Mesenchymal stem cell (in vitro differentiated cells and primary cell): ENCODE data around the gene EXOC4.

Experiments used
- DNase-seq: peaks from one replicate; pipeline ENCODE4 v3.0.0-alpha.2; 2013
- H2AFZ ChIP-seq: one replicate; pipeline ENCODE4 v1.6.1; 2013; ENCODE audit warnings: low read depth, mild to moderate bottlenecking, control low read depth, inconsistent platforms, low read length, moderate library complexity
- H2AK5ac ChIP-seq: 2 replicates; pipeline ENCODE4 v1.6.1; 2013; ENCODE audit warnings: low read length, moderate library complexity, mild to moderate bottlenecking, inconsistent platforms; ENCODE audit not compliant: severe bottlenecking
- H2BK120ac ChIP-seq: one replicate; pipeline ENCODE4 v1.6.1; 2013; ENCODE audit warnings: low read depth, mild to moderate bottlenecking, inconsistent platforms, low read length, moderate library complexity
- H2BK12ac ChIP-seq, 2 experiments: one replicate each; pipeline ENCODE4 v1.6.1; 2013; ENCODE audit warnings: inconsistent platforms in 2 of 2, low read length in 2 of 2, mild to moderate bottlenecking in 2 of 2, moderate library complexity in 2 of 2, control low read depth in 1 of 2
- H2BK15ac ChIP-seq: one replicate; pipeline ENCODE4 v1.6.1; 2013; ENCODE audit warnings: mild to moderate bottlenecking, low read depth, inconsistent platforms; ENCODE audit not compliant: poor library complexity, severe bottlenecking
- H2BK5ac ChIP-seq: 2 replicates; pipeline ENCODE4 v1.6.1; 2013; ENCODE audit warnings: low read depth, mild to moderate bottlenecking, low read length, control low read depth, inconsistent platforms; ENCODE audit not compliant: poor library complexity, severe bottlenecking
- H3K14ac ChIP-seq, 2 experiments: one replicate each; pipeline ENCODE4 v1.6.1; 2013; ENCODE audit warnings: inconsistent platforms in 2 of 2, low read length in 2 of 2, control low read depth in 1 of 2, mild to moderate bottlenecking in 1 of 2, moderate library complexity in 1 of 2
- H3K18ac ChIP-seq, 2 experiments: one replicate each; pipeline ENCODE4 v1.6.1; 2013; ENCODE audit warnings: inconsistent platforms in 2 of 2, low read length in 2 of 2, control low read depth in 1 of 2, low read depth in 1 of 2, mild to moderate bottlenecking in 1 of 2
- H3K23ac ChIP-seq, 2 experiments: one replicate each; pipeline ENCODE4 v1.6.1; 2013; ENCODE audit warnings: inconsistent platforms in 2 of 2, low read length in 2 of 2, mild to moderate bottlenecking in 2 of 2, moderate library complexity in 2 of 2, control low read depth in 1 of 2
- H3K27ac ChIP-seq: 2 replicates; pipeline ENCODE4 v1.5.1; 2013; ENCODE audit warnings: mild to moderate bottlenecking, moderate library complexity, low read length, control low read depth, inconsistent platforms; ENCODE audit not compliant: poor library complexity, severe bottlenecking
- H3K27me3 ChIP-seq, 2 experiments: 2 replicates each; pipeline versions ENCODE4 v1.6.1 to v1.7.0; 2013; ENCODE audit warnings: low read length in 2 of 2, mild to moderate bottlenecking in 2 of 2, moderate library complexity in 2 of 2, control low read depth in 1 of 2, inconsistent platforms in 1 of 2; ENCODE audit not compliant: control insufficient read depth in 1 of 2, insufficient read depth in 1 of 2
- H3K36me3 ChIP-seq, 2 experiments: 2 replicates each; pipeline versions ENCODE4 v1.6.1 to v1.7.0; 2013; ENCODE audit warnings: low read length in 2 of 2, control low read depth in 1 of 2, inconsistent platforms in 1 of 2, low read depth in 1 of 2, mild to moderate bottlenecking in 1 of 2; ENCODE audit not compliant: insufficient read depth in 2 of 2, control insufficient read depth in 1 of 2
- H3K4ac ChIP-seq, 2 experiments: one replicate each; pipeline ENCODE4 v1.6.1; 2013; ENCODE audit warnings: inconsistent platforms in 2 of 2, low read length in 2 of 2, mild to moderate bottlenecking in 2 of 2, moderate library complexity in 2 of 2, control low read depth in 1 of 2, low read depth in 1 of 2
- H3K4me1 ChIP-seq: 2 replicates; pipeline ENCODE4 v1.6.1; 2013; ENCODE audit warnings: low read depth, low read length, control low read depth; ENCODE audit not compliant: control insufficient read depth, insufficient read depth
- H3K4me2 ChIP-seq: 2 replicates; pipeline ENCODE4 v1.6.1; 2013; ENCODE audit warnings: low read length, mild to moderate bottlenecking, inconsistent platforms; ENCODE audit not compliant: poor library complexity, severe bottlenecking
- H3K4me3 ChIP-seq, 2 experiments: 2 replicates each; pipeline versions ENCODE4 v1.5.1 to v1.7.0; 2013; ENCODE audit warnings: low read length in 2 of 2, mild to moderate bottlenecking in 2 of 2, control low read depth in 1 of 2, low read depth in 1 of 2; ENCODE audit not compliant: insufficient read depth in 1 of 2
- H3K79me1 ChIP-seq: replicated peaks from 2 replicates; pipeline ENCODE4 v1.6.1; 2013; ENCODE audit warnings: mild to moderate bottlenecking, control low read depth, low read length, inconsistent platforms; ENCODE audit not compliant: poor library complexity, severe bottlenecking
- H3K9ac ChIP-seq: 2 replicates; pipeline ENCODE4 v1.7.0; 2013; ENCODE audit warnings: mild to moderate bottlenecking, low read length, moderate library complexity
- H3K9me3 ChIP-seq: 2 replicates; pipeline ENCODE4 v1.7.0; 2013; ENCODE audit warnings: mild to moderate bottlenecking, low read length; ENCODE audit not compliant: control insufficient read depth
- H4K8ac ChIP-seq: one replicate; pipeline ENCODE4 v1.6.1; 2013; ENCODE audit warnings: inconsistent platforms, mild to moderate bottlenecking, low read length, moderate library complexity
- H4K91ac ChIP-seq: one replicate; pipeline ENCODE4 v1.6.1; 2013; ENCODE audit warnings: mild to moderate bottlenecking, low read length, inconsistent platforms
- WGBS: methylation state at CpG from one replicate; pipeline ENCODE4 v1.1.7; 2013; ENCODE audit warnings: mixed read lengths; 5-methylcytosine and 5-hydroxymethylcytosine counted together

The EXOC4 gene

DNA sequence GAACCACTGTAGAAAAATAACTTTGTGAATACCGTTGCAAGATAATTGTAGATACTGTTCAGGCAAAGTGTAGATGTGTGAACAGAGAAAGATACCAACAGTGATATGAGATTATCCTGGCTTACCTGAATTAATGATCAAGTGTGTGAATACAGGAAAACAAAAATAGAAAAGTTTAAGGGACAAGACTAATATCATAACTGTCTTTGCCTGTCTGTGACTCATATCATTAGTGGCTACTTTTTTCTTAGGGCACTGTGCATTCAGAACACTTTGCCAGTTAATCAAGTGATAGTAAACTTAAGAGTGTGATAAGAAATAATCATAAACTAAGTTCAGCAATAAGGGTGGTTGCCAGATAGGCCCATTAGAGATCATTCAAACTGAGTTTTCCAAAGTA, 551.2 kb downstream of the EXOC4 start:
- H2AK5ac ChIP-seq = no peak overlapping the region
- no peak overlapping the region for H3K27ac ChIP-seq
- H4K8ac ChIP-seq = no peak overlapping the region
- H3K4me2 ChIP-seq = no peak overlapping the region
- no peak overlapping the region for H2BK12ac ChIP-seq
- no peaks in the 10 kb centered on the region for H3K9me3 ChIP-seq
- H3K27me3 ChIP-seq = no peaks in the 10 kb centered on the region
- H3K18ac ChIP-seq = no peak overlapping the region
- no peak overlapping the region for H4K91ac ChIP-seq
- WGBS = 97% methylated on average over 1 of the region's 1 CpG
- no peak overlapping the region for H2BK5ac ChIP-seq
- no peaks in the 10 kb centered on the region for H3K4me1 ChIP-seq
- H3K23ac ChIP-seq = no peak overlapping the region
- no peak overlapping the region for H2BK15ac ChIP-seq
- no peak overlapping the region for H3K4me3 ChIP-seq
- H3K36me3 ChIP-seq = no peaks in the 10 kb centered on the region
- DNase-seq = no peak
- H2BK120ac ChIP-seq = no peak overlapping the region
- no peak overlapping the region for H3K4ac ChIP-seq
- no peaks in the 10 kb centered on the region for H3K79me1 ChIP-seq
- no peak overlapping the region for H3K9ac ChIP-seq
- H2AFZ ChIP-seq = no peak overlapping the region
- H3K14ac ChIP-seq = no peak overlapping the region

DNA sequence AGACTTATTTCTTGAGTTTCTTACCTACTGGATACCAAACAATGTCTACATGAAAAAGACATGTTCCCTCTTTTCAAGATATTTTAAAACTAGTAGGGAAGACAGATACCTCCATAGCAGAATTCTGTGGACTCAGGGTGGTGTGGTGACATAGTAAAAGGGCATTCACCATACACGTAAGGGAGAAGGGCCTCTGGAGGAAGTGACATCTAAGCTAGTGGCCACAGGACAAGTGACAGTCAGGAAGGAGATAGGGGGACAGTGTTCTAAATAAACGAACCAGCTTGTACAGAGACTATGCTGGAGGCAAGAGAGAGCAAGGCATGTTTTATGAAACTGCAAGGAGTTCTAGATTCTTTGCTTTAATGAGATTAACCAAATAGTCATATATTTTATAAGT, 552.5 kb downstream of the EXOC4 start:
- no peaks in the 10 kb centered on the region for H3K79me1 ChIP-seq
- H3K27me3 ChIP-seq = no peaks in the 10 kb centered on the region
- H3K4me3 ChIP-seq = no peak overlapping the region
- H3K27ac ChIP-seq = no peak overlapping the region
- no peaks in the 10 kb centered on the region for H3K36me3 ChIP-seq
- H3K4me1 ChIP-seq = no peaks in the 10 kb centered on the region
- no peak overlapping the region for H4K91ac ChIP-seq
- no peaks in the 10 kb centered on the region for H3K9me3 ChIP-seq
- H3K18ac ChIP-seq = no peak overlapping the region
- H2AFZ ChIP-seq = no peak overlapping the region
- H2BK120ac ChIP-seq = no peak overlapping the region
- DNase-seq = no peak
- H4K8ac ChIP-seq = no peak overlapping the region
- H3K4me2 ChIP-seq = no peak overlapping the region
- no peak overlapping the region for H3K4ac ChIP-seq
- 78% methylated on average over 1 of the region's 2 CpGs for WGBS
- H2AK5ac ChIP-seq = no peak overlapping the region
- no peak overlapping the region for H3K9ac ChIP-seq
- no peak overlapping the region for H2BK15ac ChIP-seq
- no peak overlapping the region for H3K23ac ChIP-seq
- no peak overlapping the region for H2BK5ac ChIP-seq
- H2BK12ac ChIP-seq = no peak overlapping the region
- no peak overlapping the region for H3K14ac ChIP-seq

DNA sequence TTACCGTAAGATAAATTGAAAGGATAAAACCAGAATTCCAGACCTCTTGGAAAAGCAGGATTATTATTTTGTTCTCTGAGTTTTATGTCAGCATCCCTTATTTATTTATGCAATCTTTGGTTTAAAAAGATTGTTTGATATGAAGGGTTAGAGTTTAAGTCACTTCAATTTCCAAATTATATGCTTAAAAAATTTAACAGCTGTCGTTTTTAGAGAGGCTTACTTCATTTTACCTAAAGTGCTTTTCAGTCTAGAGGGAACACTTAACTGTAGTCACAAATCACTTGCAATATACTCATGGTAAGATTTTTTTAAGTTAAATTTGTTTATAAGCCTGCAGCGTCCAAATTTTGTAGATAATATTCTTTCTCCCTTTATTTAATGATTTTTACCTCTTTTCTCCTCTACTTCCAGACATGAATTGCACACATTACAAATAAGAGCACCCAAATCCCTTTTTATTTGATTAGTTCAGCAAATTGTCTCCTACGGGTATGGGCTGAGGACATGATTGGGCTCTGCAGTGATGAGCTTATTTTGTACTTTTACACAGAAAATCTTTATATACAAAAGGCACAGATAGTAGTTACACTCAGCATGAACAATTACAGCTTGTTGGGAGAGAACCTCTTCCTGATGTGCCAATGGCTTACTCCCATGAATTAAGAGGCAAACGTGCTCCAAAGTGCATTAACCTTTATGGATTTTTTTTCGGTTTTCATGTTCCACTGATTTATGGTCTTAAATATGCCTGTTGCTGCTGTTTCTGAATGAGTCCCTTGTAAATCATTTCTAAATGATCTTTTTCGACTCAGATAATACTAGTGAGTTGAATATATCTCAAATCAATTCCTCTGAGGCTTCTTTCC, 555.0 kb downstream of the EXOC4 start:
- no peak overlapping the region for H3K4me2 ChIP-seq
- no peak overlapping the region for H3K23ac ChIP-seq
- H2BK120ac ChIP-seq = no peak overlapping the region
- no peak overlapping the region for H3K4ac ChIP-seq
- DNase-seq = no peak
- H2BK12ac ChIP-seq = no peak overlapping the region
- H3K4me1 ChIP-seq = no peaks in the 10 kb centered on the region
- no peak overlapping the region for H3K4me3 ChIP-seq
- no peak overlapping the region for H3K14ac ChIP-seq
- H2BK5ac ChIP-seq = no peak overlapping the region
- 94% methylated on average over 2 of the region's 7 CpGs for WGBS
- no peaks in the 10 kb centered on the region for H3K79me1 ChIP-seq
- H3K36me3 ChIP-seq = no peaks in the 10 kb centered on the region
- H2AFZ ChIP-seq = no peak overlapping the region
- H3K27me3 ChIP-seq = no peaks in the 10 kb centered on the region
- no peak overlapping the region for H2BK15ac ChIP-seq
- no peak overlapping the region for H3K27ac ChIP-seq
- H3K9me3 ChIP-seq = no peaks in the 10 kb centered on the region
- no peak overlapping the region for H3K9ac ChIP-seq
- H4K8ac ChIP-seq = no peak overlapping the region
- no peak overlapping the region for H3K18ac ChIP-seq
- H2AK5ac ChIP-seq = no peak overlapping the region
- H4K91ac ChIP-seq = no peak overlapping the region

DNA sequence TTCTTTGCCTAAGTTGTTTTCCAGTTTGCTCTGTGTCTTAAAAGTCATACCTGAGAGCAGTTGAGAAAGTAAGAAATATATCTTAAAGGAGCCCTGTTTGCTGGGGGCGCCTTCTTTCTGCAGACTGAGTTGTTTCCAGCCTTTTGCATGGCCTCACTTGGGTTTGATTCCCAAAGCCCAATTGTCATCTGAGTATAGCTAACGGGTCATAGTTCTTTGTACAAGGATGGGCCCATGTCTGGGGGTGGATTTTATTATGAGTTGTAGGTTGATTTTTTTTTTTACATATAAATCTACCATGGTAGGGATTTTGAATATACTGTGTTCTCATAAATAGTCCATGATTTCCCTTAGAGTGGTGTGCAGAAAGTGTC, 555.6 kb downstream of the EXOC4 start:
- no peaks in the 10 kb centered on the region for H3K79me1 ChIP-seq
- 98% methylated on average over 2 of the region's 2 CpGs for WGBS
- no peaks in the 10 kb centered on the region for H3K4me1 ChIP-seq

More for the DNA sequence above, 555.6 kb downstream of the EXOC4 start:
- Histone ChIP-seq H3K27ac (no peak overlapping the region), H3K4me3 (no peak overlapping the region), H3K23ac (no peak overlapping the region), H3K9ac (no peak overlapping the region), H3K4me2 (no peak overlapping the region), H2BK120ac (no peak overlapping the region), H2AFZ (no peak overlapping the region), H4K91ac (no peak overlapping the region), H2AK5ac (no peak overlapping the region), H3K36me3 (no peaks in the 10 kb centered on the region), H2BK15ac (no peak overlapping the region), H3K18ac (no peak overlapping the region), H4K8ac (no peak overlapping the region), H3K27me3 (no peaks in the 10 kb centered on the region), H3K14ac (no peak overlapping the region), H3K9me3 (no peaks in the 10 kb centered on the region), H3K4ac (no peak overlapping the region), H2BK5ac (no peak overlapping the region), H2BK12ac (no peak overlapping the region)
- DNase-seq = no peak
